HG03135 (cell line): Measurements from ENCODE around the gene KLHL29.

ENCODE experiments used
- ATAC-seq: cut with Tn5 transposase; IDR thresholded peaks from one replicate; pipeline ENCODE4 v1.9.1; 2021; ENCODE audit warnings: mild to moderate bottlenecking, moderate library complexity; ENCODE audit not compliant: unreplicated experiment

The KLHL29 gene

DNA sequence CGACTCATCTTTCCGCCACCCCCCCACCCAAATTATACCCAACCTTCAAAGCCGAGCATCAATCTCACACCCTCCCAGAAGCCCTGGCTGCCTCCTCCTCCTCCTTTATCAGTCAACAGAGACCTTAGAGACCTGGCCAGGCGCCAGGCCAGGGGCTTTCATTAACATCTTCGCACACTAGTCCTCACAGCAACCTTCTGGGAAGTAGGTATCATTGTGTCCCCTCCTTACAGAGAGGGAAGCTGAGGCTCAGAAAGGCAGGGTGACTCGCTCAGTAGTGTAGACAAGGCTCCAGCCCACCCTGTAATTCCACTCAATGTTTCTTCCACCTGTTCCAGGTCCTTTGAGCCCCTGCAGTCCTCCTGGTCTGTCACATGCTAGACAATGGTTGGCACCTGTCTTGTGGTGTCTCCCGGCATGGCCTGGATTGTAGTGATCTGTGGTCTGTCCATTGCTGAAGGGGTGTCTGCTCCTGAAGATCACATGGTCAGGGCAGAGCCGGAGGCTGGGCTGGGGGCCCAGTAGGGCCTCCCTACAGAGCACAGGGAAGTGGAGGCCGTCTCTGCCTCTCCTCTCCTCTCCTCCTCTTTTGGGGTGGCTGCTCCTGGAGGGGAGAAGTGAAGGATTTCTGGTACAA lies 36.0 kb downstream of the KLHL29 start:
- ATAC-seq: no peak

DNA sequence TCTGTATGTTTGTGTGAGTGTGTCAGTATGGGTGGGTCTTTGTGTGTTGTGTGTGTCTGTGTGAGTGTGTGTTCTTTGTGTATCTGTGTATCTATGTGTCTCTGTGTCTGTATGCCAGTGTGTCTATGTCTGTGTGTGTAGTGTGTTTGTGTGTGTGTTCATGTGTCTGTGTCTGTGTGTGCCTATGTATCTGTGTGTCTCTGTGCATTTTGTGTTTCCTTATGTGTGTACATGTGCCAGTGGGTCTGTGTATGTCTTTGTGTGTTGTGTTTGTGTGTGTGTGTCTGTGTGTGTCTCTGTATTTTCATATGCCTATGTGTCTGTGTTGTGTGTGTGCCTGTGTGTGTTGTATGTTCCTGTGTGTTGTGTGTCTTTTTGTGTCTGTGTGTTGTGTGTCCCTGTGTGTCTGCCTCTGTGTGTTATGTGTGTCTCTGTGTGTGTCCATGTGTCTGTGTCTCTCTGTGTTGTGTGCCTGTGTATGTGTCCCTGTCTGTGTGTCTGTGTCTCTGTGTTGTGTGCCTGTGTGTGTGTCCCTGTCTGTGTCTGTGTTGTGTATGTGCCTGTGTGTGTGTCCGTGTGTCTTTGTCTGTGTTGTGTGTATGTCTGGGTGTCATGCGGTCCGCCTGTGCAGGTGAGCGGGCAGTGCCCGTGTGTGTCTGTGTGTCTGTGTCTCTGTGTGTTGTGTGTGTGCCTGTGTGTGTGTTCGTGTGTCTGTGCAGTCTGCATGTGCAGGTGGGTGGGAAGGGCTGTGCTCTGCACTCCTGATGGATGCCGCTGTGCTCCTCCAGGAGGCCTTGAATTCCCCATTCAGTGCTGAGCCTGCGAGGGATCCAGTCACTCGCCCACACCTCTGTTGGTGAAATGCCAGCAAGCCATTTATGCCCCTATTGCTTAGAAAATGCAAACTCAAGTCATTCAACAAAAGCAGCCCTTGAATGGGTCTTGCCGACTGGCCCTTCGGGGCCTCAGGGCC lies 37.4 kb downstream of the KLHL29 start:
- ATAC-seq: no peak

DNA sequence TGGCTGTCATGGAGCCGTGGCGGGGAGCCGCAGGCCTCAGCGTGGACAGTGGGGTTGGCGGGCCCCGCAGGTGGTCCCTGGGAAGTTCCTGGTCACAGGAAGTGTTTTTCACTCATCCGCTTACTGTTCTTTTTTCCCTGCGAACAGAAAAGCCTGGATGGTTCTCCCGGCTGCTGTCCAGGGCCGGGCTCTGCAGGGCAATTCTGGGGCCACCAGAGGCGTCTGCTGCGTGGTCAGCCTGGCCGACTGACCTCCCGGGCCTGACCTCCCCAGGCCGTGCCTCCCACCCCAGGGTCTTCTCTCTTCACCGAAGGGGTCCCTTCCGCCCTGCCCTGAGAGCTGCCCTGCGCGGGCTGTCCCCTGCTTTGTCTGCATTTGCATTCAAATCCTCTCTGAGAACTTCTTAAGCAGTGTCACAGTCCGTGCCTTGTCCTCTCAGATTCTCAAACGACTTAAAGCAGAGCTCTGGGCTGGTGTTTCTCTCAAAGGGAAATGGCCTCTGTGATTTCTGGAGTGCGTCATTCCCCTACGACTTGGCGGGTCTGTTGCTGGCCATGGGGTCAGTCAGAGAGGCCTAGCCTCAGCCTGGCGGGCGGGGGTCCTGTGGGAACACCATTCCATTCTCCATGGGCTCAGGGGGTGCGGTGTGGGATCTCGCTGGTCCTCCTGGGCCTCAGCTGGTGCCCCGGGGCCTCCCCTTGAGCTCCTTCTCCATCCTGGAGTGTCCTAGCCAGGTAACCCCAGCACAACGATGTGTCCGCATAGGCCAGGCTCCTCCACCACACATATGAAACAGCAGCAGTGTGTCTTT lies 38.3 kb downstream of the KLHL29 start:
- no peak for ATAC-seq

DNA sequence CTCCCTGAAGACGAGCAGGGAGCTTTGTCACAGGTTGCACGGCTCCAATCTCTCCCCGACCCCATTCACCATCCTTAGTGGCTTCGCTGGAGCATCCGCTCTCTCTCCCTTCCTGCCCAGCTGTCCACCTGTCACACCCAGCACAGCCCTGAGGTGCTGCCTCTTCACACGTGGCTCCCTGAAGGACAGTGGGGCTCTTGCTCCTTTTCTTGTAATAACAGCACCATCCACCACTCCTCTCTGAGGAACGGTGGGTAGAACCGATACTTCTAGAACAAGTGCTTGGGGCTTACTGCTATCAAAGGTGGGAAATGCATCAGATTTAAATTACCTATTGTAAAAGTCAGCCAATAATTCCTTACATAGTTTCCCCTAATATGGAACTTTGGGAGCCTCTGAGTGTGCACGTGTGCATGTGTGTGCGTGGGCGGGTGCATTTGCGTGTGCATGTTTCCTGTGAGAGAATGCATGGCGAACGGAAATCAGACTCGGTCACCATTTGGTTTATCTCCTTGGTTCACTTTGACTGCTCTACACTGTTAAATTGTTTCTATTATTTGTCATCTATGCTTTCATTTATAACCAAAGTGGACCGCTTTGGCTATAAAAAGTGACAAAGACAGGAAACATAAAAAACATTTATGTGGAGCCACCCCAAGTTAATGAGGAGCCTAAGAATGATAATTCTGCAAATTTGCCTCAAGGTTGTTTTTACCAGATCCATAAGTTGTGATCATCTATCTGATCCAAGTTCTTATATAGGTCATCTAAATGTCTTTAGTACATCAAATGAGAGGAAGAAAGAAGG lies 39.1 kb downstream of the KLHL29 start:
- ATAC-seq: no peak

DNA sequence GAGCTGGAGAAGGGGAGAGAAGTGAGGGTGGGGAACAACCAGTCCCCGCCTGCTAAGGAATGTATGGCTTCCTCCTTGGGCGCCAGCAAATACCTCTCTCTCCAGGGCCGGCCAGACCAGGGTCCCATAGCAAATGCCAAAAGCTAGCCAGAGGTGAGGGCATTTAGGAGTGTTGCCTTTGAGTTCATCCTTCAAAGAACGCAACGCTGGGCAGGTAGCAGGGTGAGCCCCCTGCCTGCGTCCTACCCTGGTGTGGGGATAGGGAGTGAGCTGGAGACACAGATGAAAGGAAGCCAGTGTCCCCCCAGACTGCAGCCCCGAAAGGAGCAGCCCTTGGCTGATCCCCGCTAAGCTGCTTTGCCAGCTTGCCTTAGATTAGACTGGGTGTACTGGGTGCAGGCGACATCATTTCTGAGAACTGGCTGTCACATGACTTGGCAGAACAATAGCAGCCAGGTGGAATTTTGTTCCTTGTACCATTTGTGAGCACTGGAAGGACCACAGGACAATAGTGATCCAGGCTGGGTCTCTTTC lies 40.4 kb downstream of the KLHL29 start:
- ATAC-seq: no peak

DNA sequence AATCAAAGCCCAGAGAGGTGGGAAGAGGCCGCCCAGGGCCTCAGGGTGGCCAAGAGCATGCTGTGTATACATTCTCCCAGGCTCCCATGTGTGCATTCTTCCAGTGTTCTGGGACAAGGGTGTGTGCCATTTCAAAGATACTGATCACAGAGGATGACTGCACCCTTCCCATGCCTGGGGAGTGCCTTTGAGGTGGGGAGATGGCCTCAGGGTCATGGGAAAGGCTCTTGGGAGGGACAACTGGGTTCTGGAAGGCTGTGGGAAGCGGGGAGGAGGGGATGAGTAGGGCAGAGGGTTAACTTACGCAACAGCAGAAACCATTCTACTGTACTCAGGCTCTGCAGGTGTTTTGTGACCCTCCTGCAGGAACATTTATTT lies 40.9 kb downstream of the KLHL29 start:
- ATAC-seq: no peak

DNA sequence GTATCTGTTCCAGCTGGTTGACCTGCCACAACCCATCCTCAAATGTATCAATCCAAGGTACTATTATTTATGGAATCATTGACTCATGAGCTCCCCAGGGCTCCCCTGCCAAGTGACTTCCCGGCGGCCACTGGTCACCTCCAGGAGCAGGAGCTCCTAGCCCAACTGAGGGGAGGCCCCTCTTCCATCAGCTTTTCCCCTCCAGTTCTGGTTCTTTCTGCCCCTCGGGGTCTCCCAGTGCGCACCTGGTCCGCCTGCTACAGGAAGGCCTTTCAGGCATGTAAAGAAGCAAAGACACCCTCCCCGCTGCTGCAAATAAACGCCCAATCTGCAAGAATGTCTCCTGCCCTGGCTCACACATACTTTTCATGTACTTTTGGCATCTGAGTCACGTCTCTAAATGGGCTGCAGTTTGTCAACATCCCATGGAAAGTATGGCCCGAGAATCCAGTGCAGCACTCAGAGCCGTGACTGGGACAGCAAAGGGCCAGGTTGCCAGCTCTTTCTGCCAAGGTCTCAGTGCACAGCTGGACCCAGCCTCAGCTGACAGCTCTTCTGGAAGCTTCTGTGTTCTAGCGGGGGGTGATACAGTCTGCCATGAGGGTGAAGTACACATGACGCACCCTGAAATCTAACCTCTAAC lies 41.4 kb downstream of the KLHL29 start:
- no peak for ATAC-seq

DNA sequence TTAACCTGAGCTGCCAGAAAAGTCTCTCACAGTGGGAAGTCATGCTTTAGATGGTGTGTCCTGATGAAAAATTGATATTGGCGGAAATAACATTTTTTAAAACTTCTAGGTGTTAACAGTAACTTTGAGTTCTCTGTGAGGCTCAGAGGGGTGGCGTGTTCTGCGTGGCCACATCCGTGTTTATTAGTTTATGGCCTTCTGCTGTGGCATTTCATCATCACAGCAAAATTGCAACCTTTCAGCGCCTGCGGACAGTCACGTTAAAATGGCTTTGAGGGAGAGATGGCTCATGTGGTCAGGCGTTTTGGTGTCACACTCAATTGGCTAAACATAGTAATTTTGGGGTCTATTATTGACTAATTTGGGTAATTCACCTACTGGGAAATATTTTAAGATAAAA lies 42.4 kb downstream of the KLHL29 start:
- ATAC-seq: no peak

DNA sequence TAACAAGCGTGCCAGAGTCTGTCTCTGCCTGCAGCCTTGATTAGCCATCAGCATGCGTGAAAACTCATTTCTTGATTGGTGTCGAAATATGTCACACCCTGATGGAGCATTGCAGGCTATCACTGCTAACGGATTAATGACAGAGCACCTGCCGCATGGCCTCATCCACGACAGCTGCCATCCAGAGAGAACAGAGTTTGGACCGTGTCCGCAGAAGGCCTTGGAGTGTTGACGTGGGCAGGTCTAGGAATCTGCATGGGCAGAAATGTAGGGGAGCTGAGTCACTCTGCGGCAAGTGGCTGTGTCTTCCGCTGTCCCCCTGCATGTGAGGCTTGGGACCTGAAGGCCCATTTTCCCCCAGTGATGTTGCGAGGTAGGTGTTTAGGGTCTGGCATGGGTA lies 43.0 kb downstream of the KLHL29 start:
- ATAC-seq: no peak

DNA sequence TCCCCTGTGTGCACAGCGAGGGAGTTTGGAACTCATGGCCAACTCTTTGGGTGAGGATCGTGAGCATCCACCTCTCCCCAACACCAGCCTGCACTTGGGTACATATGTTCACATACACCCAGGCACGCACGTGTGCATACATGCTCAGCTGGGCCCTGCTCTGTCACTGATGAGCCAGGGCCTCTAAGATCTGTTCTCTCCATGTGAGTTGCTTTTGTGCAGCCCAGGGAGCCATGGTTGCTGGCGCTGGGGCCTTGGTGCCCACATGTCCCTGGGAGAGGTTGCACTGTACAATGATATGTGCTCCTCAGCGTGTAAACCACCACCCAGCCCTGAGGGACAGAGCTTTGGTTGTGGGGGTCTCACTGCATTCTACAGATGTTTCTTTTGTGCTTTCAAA lies 44.1 kb downstream of the KLHL29 start:
- no peak for ATAC-seq

DNA sequence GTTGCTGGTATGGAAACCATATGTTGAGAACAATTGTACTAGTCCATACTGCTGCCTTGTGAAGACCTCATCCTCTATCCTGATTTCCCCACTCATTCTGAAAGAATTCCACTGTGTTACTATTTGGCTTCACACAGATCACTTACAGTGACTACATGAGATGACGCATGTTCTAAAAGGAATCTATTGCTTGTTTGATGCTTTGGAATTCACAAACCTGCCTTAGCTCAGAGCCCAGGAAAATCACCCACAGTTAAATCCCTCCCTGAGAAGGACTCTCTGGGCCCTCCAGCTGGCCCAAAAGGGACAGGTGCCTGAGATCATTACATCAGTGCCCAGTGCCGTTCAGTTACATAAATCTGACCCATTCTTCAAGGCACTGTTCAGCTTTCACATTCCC lies 45.3 kb downstream of the KLHL29 start:
- ATAC-seq: no peak

DNA sequence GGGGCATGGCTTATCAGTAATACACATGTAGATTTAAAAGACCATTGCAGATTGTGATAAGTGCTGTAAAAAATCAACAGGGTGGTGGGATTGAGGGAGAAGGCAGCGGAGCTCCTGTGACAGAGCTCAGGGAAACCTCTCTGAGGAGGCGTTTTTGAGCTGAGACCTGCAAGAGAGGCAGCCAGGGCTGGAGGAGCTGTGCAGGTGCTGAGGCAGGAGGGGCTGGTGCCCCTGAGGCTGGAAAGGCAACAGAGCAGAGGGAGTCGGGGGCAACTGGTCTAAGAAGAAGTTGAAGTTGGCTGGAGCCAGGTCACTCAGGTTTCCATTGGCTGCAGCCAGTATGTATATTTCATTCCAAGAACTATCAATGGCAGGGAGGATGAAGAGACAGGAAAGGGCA lies 47.6 kb downstream of the KLHL29 start:
- ATAC-seq: no peak

DNA sequence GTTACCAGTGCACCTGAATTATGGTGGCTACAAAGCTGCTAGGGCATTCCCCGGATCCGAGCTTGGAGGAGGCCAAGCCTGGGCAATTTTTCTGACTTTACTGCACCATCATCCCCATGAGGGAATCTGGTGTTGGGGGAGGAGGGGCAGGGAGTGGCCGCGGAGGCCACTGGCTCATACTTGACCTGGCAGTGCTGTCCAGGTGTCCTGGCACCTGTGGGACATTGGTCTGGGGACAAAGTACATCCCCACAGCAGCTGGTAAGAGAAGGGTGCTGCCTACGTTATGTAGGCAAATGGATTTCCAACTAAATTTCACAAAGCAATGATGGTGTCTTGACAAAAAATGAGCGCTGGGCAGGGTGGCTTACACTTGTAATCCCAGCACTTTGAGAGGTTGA lies 48.3 kb downstream of the KLHL29 start:
- ATAC-seq: no peak

DNA sequence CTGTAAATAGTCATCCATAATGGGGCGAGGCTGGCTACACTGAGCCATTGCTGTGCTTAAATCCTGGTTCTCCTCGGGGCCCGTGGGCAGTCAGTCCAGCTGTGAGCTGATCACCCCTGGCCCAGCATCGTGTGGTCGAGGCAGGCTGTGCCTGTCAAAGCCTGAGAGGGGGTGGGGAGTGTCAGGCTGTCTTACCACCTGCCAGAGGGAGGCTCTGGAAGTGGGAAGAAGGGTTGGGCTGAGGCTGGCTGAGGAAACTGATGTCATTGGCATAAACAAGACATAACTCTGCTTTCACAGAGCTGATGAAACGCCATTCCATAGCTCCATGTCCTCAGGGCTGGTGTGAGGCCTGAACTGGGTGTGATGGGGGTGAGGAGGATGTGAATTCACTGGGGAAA lies 49.7 kb downstream of the KLHL29 start:
- ATAC-seq: no peak

DNA sequence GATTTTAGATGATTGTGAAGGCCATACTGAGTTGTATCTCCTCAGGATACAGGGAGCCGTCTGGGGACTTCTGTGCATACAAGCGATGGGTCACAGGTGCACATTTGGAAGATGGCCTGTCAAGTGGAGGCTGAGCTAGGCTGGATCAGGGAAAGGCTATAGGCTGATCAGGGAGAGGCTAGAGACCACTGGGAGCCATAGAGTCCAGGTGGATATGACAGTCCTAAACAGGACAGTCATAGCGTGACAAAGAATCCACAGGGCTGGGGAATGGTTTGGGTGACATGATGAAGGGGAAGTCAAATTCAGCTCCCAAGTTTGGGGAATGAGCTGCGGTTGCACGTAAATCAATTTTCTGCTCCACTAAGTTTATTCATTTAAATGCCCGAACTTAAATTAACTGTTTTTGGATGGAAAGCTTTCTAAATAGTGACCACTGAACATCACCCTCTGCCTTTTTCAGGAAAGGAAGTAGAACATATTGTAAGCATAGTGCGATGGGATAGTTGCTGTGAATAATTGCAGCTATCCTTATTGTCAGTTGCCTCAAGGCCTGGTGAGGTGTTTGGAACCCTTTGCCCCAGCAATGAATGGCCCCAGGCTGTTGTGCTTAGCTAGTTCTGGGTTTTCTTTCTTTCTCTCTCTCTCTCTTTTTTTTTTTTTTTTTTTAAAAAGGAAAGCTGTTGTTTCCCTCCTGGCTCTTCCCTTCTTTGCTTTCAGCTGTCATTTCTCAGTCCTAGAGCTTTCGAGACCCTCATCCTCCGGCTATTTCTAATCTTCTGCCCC lies 50.5 kb downstream of the KLHL29 start:
- no peak for ATAC-seq

DNA sequence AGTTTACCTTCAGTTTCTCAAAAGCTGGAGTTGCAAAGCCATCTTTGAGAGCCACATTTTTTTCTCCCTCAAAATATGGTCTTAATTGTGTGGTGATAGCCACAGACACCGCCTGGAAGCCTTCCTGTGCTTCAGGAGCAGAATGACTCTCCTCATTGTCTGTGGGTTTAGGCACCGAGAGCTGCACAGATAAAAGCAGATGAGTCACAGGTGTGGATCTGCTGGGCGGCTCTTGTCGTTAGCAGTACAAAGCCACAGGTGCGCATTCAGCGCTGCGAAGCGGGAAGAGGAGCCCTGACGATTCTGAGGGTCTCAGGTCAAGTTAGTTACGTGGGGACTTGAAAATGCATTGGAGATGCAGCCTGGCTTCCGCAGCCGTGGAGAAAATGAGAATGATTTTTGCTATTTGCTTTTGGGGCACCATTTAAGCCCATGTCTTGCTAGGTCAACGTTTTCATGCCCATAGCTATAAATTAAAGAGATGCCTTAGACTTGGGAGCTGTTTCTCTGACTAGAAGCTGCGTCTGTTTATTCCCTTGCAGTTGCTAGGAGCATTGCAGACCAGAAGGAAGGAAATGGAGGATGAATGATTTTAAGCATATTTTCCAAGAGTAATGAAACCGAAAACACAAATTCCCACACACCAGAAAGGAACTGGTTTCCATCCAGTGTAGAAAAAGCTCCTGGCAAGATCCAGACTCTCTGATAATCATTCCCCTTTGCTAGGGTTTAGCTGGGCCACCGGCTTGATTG lies 51.5 kb downstream of the KLHL29 start:
- ATAC-seq: no peak

DNA sequence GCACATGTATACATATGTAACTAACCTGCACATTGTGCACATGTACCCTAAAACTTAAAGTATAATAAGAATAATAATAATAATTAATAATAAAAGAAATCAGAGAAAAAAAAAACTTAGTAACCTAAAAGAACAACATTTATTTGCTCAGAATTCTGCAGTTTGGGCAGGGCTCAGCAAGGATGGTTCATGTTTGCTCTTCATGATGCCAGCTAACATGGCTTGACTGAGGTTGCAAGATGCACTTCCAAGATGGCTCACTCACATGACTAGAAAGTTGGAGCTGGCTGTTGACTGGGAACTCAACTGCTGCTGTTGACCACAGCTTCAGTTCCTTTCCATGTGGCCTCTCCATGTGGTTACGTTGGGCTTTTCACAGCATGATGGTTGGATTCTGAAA lies 56.4 kb downstream of the KLHL29 start:
- ATAC-seq: no peak

DNA sequence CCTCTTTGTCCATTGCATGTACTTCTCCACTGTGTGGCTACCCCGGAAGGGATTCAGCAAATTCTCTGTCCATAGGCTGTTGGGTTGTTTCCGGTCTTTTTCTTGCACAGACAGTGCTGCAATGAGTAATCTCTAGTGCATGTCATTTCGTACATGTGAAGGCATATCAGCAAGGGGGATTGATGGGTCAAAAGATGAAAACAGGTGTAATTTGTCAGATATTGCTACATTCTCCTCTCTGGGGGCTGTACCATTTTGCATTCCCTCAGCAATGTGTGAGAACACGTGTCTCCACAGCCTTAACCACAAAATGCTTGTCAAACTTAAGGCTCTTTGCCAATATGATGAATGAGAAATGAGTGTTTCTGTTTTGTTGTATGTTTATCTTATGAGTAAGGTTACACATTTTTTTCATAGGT lies 60.5 kb downstream of the KLHL29 start:
- no peak for ATAC-seq
